MM.1S (cell line): Measurements from ENCODE around the gene OR5M11.

Experiments
- DNase-seq: peaks from one replicate; pipeline ENCODE4 v3.0.0-alpha.2; 2015
- H2AFZ ChIP-seq: fragments of 300-600 bp; sonication (generic); 2 replicates; pipeline ENCODE4 v1.6.0; 2016; ENCODE audit warnings: antibody characterized with exemption, low read length
- H3F3A ChIP-seq: fragments of 300-600 bp; sonication (generic); 2 replicates; pipeline ENCODE4 v1.6.1; 2016; ENCODE audit warnings: mild to moderate bottlenecking, antibody characterized with exemption, low read length, moderate library complexity, mixed read lengths; ENCODE audit not compliant: insufficient read depth
- H3K27ac ChIP-seq: fragments of 300-600 bp; sonication (generic); 2 replicates; pipeline ENCODE4 v1.5.1; 2016; ENCODE audit warnings: mild to moderate bottlenecking, low read length
- H3K27me3 ChIP-seq: fragments of 300-600 bp; sonication (generic); replicated peaks from 2 replicates; pipeline ENCODE4 v1.6.0; 2016; ENCODE audit warnings: low read length; ENCODE audit not compliant: insufficient read depth
- H3K36me3 ChIP-seq: fragments of 300-600 bp; sonication (generic); replicated peaks from 2 replicates; pipeline ENCODE4 v1.6.1; 2016; ENCODE audit warnings: mild to moderate bottlenecking, low read length, mixed read lengths; ENCODE audit not compliant: insufficient read depth
- H3K4me1 ChIP-seq: fragments of 300-600 bp; sonication (generic); 2 replicates; pipeline ENCODE4 v1.6.1; 2016; ENCODE audit warnings: low read length, mixed read lengths
- H3K4me2 ChIP-seq: fragments of 300-600 bp; sonication (generic); 2 replicates; pipeline ENCODE4 v1.6.0; 2016; ENCODE audit warnings: low read depth, low read length
- H3K4me3 ChIP-seq: fragments of 300-600 bp; sonication (generic); 2 replicates; pipeline ENCODE4 v1.5.1; 2016; ENCODE audit warnings: low read length, mixed read lengths
- H3K79me2 ChIP-seq: fragments of 300-600 bp; sonication (generic); 2 replicates; pipeline ENCODE4 v1.6.1; 2016; ENCODE audit warnings: mixed run types, low read length, mixed read lengths
- H3K9ac ChIP-seq: fragments of 300-600 bp; sonication (generic); 2 replicates; pipeline ENCODE4 v1.6.1; 2016; ENCODE audit warnings: low read length, mixed read lengths
- H3K9me2 ChIP-seq: fragments of 300-600 bp; sonication (generic); replicated peaks from 2 replicates; pipeline ENCODE4 v1.6.1; 2016; ENCODE audit warnings: mild to moderate bottlenecking, low read length, mixed read lengths; ENCODE audit not compliant: insufficient read depth
- H3K9me3 ChIP-seq: fragments of 300-600 bp; sonication (generic); replicated peaks from 2 replicates; pipeline ENCODE4 v1.6.1; 2016; ENCODE audit warnings: mild to moderate bottlenecking, low read length, mixed read lengths; ENCODE audit not compliant: insufficient read depth
- H4K20me1 ChIP-seq: fragments of 300-600 bp; sonication (generic); 2 replicates; pipeline ENCODE4 v1.6.1; 2016; ENCODE audit warnings: mild to moderate bottlenecking, low read length, moderate library complexity, mixed read lengths; ENCODE audit not compliant: insufficient read depth
- EZH2 ChIP-seq: fragments of 300-600 bp; sonication (generic); optimal IDR thresholded peaks from 2 replicates; pipeline ENCODE3; 2017; ENCODE audit warnings: low read depth, mild to moderate bottlenecking, antibody characterized with exemption, low read length, mixed read lengths
- EZH2phosphoT487 ChIP-seq: fragments of 300-600 bp; sonication (generic); IDR thresholded peaks from 2 replicates; pipeline ENCODE4 v1.6.1; 2018; ENCODE audit warnings: antibody characterized with exemption, low read length
- TF ChIP-seq, protein P1 (sequence below): fragments of 300-600 bp; sonication (generic); IDR thresholded peaks from 2 replicates; pipeline ENCODE4 v1.5.1; 2016; ENCODE audit warnings: antibody characterized with exemption, low read length, mixed read lengths

OR5M11 gene

DNA sequence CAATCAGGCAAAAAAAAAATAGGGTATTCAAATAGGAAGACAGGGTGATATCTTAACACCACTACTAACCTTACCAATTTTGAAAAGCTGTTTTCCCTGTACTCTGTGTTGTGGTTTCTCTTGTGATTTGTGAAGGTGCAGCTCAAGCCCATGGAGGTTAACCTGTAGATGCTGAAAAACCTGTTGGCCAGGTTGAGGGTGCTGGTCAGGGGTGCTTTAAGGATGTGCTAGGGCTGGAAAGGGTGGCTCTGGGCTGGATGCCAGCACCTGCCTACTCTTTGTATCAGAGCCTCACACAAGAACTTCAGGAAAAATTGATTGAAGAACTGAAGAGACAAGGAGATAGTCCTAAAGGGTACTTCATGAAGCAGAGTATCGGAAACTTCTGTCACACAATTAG, 33.6 kb downstream of the OR5M11 start:
- TF ChIP-seq EZH2 (no peak), EZH2phosphoT487 (no peak)
- TF ChIP-seq, protein P1, sequence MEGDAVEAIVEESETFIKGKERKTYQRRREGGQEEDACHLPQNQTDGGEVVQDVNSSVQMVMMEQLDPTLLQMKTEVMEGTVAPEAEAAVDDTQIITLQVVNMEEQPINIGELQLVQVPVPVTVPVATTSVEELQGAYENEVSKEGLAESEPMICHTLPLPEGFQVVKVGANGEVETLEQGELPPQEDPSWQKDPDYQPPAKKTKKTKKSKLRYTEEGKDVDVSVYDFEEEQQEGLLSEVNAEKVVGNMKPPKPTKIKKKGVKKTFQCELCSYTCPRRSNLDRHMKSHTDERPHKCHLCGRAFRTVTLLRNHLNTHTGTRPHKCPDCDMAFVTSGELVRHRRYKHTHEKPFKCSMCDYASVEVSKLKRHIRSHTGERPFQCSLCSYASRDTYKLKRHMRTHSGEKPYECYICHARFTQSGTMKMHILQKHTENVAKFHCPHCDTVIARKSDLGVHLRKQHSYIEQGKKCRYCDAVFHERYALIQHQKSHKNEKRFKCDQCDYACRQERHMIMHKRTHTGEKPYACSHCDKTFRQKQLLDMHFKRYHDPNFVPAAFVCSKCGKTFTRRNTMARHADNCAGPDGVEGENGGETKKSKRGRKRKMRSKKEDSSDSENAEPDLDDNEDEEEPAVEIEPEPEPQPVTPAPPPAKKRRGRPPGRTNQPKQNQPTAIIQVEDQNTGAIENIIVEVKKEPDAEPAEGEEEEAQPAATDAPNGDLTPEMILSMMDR, result no peak
- no peak for DNase-seq
- Histone ChIP-seq H2AFZ (no peak overlapping the region), H3K9ac (no peak overlapping the region), H3K36me3 (no peaks in the 10 kb centered on the region), H3K4me1 (no peaks in the 10 kb centered on the region), H3K79me2 (no peaks in the 10 kb centered on the region), H3K27me3 (no peaks in the 10 kb centered on the region), H3K4me3 (no peak overlapping the region), H4K20me1 (no peaks in the 10 kb centered on the region), H3K9me3 (no peaks in the 10 kb centered on the region), H3K4me2 (no peak overlapping the region), H3F3A (no peaks in the 10 kb centered on the region), H3K27ac (no peak overlapping the region), H3K9me2 (no peaks in the 10 kb centered on the region)

DNA sequence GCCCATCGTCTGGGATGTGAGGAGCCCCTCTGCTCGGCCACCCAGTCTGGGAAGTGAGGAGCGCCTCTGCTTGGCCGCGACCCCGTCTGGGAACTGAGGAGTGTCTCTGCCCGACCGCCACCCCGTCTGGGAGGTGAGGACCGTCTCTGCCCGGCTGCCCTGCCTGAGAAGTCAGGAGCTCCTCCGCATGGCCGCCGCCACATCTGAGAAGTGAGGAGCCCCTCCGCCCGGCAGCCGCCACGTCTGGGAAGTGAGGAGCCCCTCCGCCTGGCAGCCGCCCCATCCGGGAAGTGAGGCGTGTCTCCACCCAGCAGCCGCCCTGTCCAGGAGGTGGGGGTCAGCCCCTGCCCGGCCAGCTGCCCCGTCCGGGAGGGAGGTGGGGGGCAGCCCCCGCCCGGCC, 46.0 kb downstream of the OR5M11 start:
- no peak overlapping the region for H3K9ac ChIP-seq
- no peaks in the 10 kb centered on the region for H4K20me1 ChIP-seq
- DNase-seq, result no peak
- H3K27ac ChIP-seq, result no peak overlapping the region
- no peaks in the 10 kb centered on the region for H3K9me2 ChIP-seq
- H3F3A ChIP-seq, result no peaks in the 10 kb centered on the region
- H3K27me3 ChIP-seq, result no peaks in the 10 kb centered on the region
- no peak overlapping the region for H3K4me2 ChIP-seq
- no peaks in the 10 kb centered on the region for H3K79me2 ChIP-seq
- no peaks in the 10 kb centered on the region for H3K9me3 ChIP-seq
- no peaks in the 10 kb centered on the region for H3K36me3 ChIP-seq
- no peak overlapping the region for H3K4me3 ChIP-seq
- no peaks in the 10 kb centered on the region for H3K4me1 ChIP-seq
- no peak for TF ChIP-seq EZH2phosphoT487
- no peak for TF ChIP-seq EZH2
- TF ChIP-seq, protein P1, result no peak
- no peak overlapping the region for H2AFZ ChIP-seq

DNA sequence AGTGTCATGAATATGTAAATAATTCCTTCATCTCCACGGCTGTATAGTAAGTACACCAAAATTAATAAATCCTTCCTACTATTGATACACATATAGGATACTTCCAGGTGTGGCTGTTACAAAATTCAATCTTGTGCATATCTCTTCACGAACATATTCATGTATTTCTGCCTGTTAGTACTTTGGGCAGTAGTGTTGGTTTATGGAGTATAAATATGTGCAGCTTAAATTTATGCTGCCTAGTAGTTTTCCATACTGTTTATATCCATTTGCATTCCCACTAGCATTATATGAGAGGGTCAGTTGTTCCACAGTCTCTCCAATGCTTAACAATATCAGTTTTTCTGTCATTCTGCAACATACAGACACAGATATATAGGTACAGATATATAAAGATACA, 47.9 kb downstream of the OR5M11 start:
- H3K79me2 ChIP-seq, result no peaks in the 10 kb centered on the region
- TF ChIP-seq EZH2 (no peak), EZH2phosphoT487 (no peak)
- TF ChIP-seq, protein P1, result no peak
- H3K27me3 ChIP-seq, result no peaks in the 10 kb centered on the region
- H2AFZ ChIP-seq, result no peak overlapping the region
- H3K36me3 ChIP-seq, result no peaks in the 10 kb centered on the region
- H3K9ac ChIP-seq, result no peak overlapping the region
- no peaks in the 10 kb centered on the region for H3K9me2 ChIP-seq
- H3K27ac ChIP-seq, result no peak overlapping the region
- no peak overlapping the region for H3K4me2 ChIP-seq
- no peak overlapping the region for H3K4me3 ChIP-seq
- H3F3A ChIP-seq, result no peaks in the 10 kb centered on the region
- no peak for DNase-seq
- H4K20me1 ChIP-seq, result no peaks in the 10 kb centered on the region
- H3K9me3 ChIP-seq, result no peaks in the 10 kb centered on the region
- no peaks in the 10 kb centered on the region for H3K4me1 ChIP-seq
